Posterior vena cava (tissue), 2 donors: ENCODE results near the gene MCTP1. TPM values are rescaled to one million over a fixed set of nuclear protein-coding genes. Genes with fewer than 3 reads are reported as not detected.
"Not testable (repeated sequence)": the region's sequence is repeated elsewhere in the genome, so short reads cannot be mapped to it uniquely, and the experiment has no call there.

Experiments
- DNase-seq: peaks from one replicate; pipeline ENCODE4 v3.0.0-alpha.2; 2020; ENCODE audit warnings: low spot score
- intact Hi-C, 2 donors: fragments of 100-400 bp; cut with DNase I; formaldehyde crosslinking; loops; one replicate each; pipeline versions ENCODE4 v1.14.1 to v1.14.2; 2022 to 2023
- total RNA-seq, 2 donors: library from RNA; stranded (reverse); fragmentation: NEBNext Ultra II Directional; extraction: Animal tissue kit (Norgen Biotek cat#: 25700); gene quantifications; one replicate each; pipeline ENCODE4 v1.2.1, GENCODE V29; 2021
- donor health status: DM: yes; HTN: yes; CAD: no.
- donor health status: DM: yes; HTN: yes; CAD: no.

Gene MCTP1
- total RNA-seq, 2 donors from 2014 or later, result 23.8 to 38.9 TPM

DNA sequence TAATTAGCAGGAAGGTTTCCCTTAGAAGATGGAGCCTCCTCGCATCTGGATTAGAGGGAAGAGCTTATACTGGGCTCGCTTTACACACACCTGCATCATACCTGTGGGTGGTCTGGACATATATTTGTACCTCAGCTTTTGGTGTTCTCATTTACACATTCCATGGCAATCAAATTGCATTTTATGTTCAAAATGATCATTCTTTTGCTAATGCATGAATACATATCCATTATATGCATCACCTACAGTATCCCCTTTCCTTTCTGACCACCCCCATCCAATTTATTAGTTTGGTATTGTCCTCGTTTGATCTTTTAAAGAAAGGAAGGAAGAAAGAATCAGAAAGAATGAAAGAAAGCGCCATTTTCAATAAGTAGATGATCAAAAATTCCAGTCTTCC lies 415.0 kb downstream of the MCTP1 start:
- intact Hi-C loops, result loop anchor here in 1 of 2 donors (2.0 kb wide), 1 partner anchor 33 kb away; no protein-coding TSS in a partner anchor
- no peak for DNase-seq

DNA sequence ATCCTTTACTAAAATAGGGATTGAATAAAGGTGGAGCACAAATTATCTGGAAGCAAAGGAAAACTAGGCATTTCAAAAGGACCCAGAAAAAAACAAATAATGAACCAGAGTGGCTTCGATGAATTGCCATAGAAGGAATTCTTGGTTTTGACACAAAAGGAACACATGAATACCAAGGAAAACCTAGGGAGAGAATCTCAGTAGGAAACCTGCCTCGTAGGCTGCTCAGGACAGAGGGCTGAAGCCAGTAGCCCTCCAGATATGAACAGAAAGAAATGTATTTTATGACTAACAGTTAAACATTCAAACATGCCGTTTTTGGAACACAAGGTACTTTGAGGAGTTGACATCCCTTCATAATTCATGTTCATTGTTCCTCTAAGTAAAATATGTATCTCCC lies 420.9 kb downstream of the MCTP1 start:
- no peak for DNase-seq
- intact Hi-C loops, result no loop called here

DNA sequence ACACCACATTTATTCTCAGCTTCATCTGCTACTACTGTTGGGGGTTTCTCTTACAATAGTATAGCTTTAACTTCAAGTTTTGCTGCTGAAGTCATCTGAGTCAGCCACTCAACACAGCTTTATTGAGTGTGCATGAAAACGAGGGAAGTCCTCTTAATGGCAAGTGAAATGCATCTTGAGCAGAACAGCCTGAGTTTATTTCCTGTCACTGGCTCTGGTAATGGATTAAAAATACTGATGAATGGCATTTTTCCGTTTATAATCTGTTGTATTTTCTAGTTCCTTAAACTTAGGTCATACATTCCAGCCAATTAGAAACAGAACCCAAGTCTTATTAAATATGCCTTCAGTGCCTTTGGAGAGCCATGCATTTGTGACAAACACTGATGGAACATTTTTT lies 427.8 kb downstream of the MCTP1 start:
- intact Hi-C loops, result no loop called here
- no peak for DNase-seq

DNA sequence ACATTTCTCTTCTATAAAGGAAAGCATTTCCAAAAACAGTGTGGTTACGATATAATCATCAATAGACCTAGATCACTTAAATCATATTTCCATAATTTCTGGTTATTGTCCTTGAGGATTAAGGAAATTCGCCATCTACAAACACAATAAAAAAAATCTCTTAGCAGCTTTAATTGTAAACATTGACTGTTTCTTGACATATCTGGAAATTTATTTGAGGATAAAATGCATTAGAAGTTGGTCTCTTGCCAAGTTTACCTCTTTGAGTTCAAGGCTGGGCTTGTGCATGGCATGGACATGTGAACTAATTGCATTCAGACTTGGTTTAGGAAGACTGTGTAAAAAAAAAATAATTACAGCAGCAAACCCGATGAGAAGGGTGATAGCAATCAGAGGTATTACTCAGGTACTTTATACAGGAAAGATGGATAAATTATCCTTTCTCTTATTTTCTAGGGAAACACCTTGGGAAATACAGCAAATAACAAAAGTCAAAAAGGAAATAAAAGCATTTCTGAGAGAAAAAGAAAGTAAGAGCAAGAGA lies 428.6 kb downstream of the MCTP1 start:
- intact Hi-C loops, result no loop called here
- no peak for DNase-seq

DNA sequence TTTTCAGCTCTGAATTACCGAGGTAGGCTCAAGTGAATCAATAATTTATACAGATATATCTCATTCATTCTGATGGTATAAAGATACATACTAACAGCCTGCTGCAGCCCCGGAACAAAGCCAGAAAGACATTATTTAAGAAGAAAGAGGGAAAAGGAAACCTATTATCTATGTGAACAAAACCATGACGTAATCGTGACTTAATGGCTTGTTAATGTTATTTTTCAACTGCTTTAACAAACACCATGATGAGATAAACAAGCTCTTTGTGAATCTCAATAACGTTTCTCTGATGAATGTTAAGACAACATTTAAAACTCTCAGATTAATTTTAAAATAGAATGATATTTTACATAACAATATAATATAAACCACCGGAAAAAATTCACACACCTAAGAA lies 429.4 kb downstream of the MCTP1 start:
- intact Hi-C loops, result no loop called here
- no peak for DNase-seq

DNA sequence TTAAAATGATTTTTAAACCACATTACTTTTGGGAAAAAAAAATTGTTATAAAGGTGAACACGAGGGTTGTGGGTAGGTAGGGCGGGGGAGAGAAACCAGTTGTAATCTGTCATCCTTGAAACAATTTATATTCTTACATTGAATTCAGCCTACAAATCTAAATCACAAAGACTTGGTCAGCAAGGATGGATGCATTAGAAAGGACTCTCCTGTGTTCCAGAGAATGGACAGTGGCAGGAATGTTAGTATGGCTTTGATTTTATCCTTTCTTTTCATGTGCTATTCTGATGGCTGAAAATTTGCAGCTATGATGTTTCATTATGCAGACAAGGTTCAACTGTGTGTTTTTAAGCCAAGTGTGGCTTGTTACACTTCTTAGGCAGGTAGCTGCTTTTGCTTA lies 431.8 kb downstream of the MCTP1 start:
- no peak for DNase-seq
- intact Hi-C loops, result loop anchor here in 1 of 2 donors (2.0 kb wide), 1 partner anchor 68 kb away; no protein-coding TSS in a partner anchor

DNA sequence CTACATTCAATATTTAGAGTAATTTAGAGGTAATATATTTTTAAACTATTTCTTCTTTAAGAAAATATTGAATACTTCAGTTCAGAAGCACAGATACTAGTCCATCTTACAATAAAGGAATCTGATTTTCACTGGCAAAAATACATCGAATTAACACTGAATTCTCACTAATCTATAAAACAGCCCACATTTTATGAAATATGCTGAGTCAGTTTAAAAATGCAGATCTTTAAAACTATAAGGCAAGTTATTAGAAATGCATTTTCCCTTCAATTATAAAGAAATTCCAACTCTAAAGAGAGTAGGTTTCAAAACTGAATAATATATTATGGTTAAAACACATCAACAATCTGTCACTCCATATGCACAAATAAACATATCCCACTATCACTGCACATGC lies 433.9 kb downstream of the MCTP1 start:
- intact Hi-C loops, result no loop called here
- no peak for DNase-seq

DNA sequence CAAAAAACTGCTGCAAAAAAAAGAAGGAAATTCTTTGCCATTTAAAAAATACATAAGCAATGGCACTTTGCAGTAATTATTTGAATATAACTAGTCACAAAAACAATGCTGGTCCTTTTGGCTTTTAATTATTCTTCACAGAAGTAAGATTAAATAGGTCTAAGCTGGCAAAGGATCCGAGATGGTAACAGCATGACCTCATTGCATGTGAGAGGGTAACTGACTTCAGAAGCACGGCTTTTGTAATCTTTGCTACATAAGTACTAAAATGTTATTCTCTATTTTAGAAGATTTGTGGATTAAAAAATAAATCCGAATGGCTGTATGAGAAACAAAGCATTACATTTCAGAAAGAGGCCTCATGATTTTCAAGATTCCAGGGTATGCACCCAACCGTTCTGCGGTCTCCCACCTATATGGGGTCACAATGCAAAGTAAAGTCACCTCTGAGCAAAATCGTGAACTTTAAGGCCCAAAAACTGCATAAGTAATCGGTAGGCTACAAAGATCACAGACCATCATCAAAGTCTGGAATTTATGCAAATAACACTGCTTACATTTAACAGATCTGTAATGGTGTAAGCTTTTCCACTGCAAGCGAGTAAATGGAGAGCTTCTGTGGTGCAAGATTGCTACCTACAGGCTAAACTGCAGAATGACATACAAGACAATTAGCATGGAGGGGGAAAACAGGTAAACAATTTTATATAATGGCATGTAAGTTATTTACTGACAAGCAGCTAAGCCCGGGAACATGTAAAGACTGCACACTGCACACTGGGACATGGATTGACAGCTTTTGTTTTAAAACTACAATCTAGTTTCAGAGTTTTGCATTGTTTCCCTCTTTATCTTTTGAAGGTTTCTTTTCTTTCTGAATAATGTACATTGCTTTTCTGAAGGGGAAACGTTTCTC lies 434.8 kb downstream of the MCTP1 start:
- no peak for DNase-seq
- intact Hi-C loops, result no loop called here

DNA sequence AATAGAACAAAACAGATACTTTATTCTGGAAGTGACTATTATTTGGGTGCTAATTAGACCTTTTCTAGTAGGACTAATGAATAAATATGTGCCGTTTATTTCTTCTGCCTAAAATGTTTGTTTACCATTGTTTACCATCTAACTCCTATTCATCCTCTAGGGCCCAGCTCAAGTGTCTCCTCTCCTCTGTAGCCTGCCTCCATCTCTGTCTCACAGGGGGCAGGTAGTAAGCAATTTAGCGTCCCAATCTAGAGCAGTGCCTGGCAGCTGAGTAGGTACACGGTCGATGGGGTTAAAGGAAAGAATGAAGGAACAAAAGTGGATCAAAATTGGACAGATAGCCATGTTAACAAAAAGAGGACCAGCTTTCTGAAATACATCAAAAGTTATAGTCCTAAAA lies 435.6 kb downstream of the MCTP1 start:
- DNase-seq, result no peak
- intact Hi-C loops, result no loop called here

DNA sequence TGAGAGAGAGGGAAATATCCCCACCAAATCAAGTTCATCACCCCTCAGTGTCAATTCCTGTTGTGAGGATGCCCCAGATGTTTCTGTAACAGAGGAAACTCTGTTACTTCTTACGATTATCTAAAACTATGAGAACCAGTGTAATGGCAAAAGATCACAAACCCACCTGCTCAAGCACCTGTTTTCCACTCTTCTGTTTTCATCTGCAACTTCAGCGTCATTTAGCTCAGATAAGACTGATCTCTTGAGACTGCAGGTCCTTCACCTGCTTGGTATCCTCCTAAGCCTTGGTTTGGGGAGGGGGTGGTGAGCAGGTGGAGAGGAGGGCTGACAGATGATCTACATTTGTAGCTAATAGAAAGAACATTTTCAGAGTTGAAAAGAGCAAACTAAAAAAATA lies 437.2 kb downstream of the MCTP1 start:
- intact Hi-C loops, result no loop called here
- DNase-seq, result no peak

DNA sequence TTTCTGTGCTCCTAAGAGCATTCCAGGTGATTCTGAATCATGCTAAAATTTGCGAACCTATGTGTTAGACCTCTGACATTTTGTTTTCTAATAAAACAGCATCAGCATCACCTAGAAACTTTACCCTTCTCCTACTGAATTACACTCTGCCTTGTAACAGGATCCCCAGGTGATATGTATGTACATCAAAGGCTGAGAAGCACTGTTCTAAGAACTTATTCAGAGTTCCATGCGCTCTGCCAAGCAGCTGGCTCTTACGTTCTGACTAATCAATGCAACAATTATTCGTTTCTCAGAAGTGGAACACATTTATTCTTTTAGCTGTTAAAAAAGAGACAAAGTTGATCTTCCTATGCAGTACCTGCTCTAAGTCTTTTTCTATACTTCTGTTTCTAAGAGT lies 437.9 kb downstream of the MCTP1 start:
- intact Hi-C loops, result no loop called here
- no peak for DNase-seq

DNA sequence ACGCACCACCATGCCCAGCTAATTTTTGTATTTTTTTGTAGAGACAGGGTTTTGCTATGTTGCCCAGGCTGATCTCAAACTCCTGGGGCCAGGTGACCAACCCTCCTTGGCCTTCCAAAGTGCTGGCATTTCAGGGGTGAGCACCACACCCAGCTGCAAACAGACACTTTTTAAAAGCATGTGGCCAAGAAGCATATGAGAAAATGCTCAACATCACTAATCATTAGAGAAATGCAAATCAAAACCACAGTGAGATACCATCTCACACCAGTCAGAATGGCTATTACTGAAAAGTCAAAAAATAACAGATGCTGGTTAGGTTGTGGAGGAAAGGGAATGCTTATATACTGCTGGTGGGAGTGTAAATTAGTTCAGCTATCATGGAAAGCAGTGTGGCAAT lies 439.2 kb downstream of the MCTP1 start:
- intact Hi-C loops, DNase-seq: not testable (repeated sequence)

DNA sequence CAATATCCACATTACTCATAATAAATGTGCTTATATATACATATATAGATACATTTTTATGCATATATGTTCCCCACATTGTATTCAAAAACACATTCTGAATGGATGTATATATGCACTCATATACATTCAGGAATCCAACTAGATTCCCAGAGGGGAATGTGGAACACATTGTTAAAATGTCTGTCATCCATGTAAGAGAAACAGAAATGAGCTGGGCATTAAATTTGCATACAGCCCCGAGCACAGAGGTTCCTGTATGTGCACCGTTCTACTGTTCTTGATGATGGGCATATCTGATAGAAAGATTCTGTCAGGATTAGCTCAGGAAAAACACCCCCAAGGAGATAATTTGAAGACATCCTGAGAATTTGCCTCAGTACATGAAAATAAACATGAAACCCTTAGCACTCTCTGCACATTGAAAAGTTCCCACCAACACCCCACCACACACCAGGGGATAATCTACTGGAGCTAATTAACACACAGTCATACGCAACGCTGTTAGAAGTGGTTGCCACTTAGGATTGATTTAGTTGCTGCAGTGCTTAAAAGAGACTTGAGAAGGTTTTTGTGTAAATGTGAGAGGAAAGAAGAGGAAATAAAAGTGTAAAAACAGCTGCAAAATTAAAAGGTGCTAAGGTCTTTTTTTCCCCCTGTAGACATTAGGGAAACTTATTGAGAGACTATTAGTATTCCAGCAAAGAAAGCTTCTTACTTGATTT lies 443.1 kb downstream of the MCTP1 start:
- intact Hi-C loops, result no loop called here

DNA sequence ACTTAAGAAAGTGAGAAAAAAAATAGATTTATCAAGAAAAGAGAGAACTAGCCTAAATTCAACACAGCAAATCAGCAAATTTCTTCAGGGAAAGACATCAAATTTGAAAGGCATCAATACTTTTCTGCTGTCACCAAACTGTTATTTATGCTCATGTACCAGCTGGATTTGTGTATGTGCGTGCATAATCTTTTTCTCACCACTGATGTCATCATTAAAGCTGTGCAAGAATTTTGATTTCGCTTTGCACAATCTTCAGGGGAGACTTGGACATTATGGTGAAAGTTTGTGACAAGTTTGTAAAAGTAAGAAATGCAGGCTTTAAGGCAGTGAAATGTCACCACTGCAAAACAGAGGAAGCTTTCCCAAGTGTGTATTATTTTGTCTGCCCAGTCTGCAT lies 451.0 kb downstream of the MCTP1 start:
- intact Hi-C loops, result no loop called here
- DNase-seq, result no peak

More for the DNA sequence above, 443.1 kb downstream of the MCTP1 start:
- no peak for DNase-seq

DNA sequence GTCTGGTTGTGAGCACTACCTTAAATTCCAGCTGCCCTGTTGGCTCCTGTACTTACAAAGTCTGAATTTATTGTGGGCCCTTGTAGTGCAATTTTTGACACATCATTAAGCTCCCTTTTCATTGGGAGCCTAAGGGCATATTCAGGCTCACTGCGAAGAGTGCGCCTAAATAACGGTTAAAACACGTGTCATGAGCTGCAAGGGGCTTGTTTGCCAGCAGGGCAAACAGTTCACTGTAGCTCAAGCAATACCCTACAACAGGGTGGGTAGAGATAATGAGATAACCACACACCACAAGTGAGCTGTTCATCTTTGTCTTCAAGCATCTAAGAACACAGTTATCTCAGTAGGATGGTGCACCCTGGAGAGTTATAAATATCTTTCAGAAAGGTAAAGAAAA lies 452.2 kb downstream of the MCTP1 start:
- intact Hi-C loops, result no loop called here
- DNase-seq, result no peak

DNA sequence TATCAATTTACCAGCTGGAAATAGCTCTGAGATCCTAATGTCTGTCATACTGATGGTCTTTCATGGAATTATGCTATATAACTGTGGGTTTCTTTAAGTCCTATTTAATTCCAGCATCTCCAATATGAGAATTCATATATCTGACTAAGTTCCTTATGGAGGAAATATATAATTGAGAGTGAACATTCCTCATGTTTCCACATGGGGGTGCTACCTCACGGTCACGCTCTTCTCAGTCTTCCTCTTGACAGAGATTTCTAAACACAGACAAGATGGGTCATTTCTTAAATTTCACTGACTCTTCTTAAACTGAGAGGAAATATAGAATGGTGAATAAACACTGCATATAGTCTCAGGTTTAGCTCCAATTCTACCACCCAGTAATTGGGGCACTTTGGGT lies 454.4 kb downstream of the MCTP1 start:
- no peak for DNase-seq
- intact Hi-C loops, result no loop called here

DNA sequence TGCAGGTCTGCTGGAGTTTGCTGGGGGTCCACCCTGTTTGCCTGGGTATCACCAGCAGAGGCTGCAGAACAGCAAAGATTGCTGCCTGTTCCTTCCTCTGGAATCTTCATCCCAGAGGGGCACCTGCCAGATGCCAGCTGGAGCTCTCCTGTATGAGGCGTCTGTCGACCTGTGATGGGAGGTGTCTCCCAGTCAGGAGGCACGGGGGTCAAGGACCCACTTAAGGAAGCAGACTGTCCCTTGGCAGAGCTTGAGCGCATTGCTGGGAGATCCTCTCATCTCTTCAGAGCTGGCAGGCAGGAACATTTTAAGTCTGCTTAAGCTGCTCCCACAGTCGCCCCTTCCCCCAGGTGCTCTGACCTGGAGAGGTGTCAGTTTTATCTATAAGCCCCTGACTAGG lies 456.7 kb downstream of the MCTP1 start:
- DNase-seq, result peak; percentile 68
- intact Hi-C loops, result not testable (repeated sequence)

DNA sequence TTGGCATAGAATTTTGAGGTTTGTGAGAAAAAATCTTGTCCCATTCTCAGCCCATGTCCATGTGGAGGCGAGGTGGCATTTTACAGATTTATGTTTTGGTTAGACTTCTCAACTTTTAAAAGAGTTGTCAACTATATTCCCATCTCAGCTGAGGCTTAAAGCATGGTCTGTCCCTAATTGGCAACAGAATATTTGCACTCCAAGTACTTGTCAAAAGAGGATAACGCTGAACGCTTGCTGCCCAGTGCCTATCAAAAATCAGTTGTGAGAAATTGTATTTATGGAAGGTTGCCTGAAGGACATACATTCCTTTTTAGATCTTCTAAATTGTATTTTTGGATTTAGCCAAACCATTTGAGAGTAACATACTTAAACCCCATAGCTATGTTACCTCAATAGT lies 464.4 kb downstream of the MCTP1 start:
- intact Hi-C loops, result no loop called here

DNA sequence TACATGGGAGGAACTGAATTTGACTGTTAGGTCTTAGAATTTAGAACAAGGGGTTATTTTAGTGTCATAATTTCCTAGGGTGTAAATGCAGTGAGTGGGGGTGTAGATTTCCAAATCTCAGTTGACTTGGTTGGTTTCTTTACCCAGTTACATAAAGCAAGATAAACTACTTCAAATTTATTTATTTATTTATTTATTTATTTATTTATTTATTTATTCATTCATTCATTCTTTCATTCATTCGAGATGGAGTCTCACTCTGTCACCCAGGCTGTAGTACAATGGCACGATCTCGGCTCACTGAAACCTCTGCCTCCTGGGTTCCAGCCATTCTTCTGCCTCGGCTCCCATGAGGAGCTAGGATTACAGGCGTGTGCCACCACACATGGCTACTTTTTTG lies 466.0 kb downstream of the MCTP1 start:
- intact Hi-C loops, result no loop called here
- no peak for DNase-seq

More for the DNA sequence above, 464.4 kb downstream of the MCTP1 start:
- DNase-seq, result no peak

DNA sequence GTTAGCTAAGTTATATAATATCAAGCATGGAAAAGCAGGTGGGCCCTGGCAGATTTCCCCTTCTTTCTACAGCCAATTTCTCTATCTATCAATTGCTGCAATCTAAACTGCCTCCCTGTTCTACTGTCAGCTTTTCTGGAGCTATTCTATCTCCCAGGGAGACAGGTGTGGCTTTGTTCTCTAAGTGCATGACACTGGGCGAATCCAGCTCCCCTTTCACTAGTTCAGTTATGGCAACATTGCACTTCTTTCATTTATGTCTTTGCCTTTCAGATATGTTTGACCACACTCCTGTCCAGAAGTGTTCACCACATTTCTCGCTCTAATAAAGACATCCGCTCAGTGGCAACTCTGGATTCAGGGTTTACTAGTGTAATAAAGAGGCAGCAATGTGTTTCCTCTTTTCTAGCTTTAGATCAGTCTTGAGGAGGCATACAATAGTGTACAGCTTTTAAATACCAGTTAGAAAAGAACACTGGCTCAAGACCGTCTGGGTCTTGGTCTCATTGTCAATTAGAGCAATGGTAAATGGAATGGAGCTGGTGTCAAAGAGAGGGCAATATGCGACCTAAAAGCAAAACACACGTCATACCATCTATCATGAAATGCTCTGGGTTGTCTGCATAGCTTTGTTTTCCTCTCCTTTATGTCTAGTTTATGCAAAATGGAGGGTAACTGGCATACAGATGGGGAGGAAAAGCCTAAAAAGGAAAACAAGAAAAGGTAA lies 469.4 kb downstream of the MCTP1 start:
- no peak for DNase-seq
- intact Hi-C loops, result no loop called here
